NCI-H128 (cell line): Measurements from ENCODE around the gene MLANA.
"Not testable (repeated sequence)": the region's sequence is repeated elsewhere in the genome, so short reads cannot be mapped to it uniquely, and the experiment has no call there.

Experiments
- DNase-seq: peaks from one replicate; lab custom pipeline; 2025; ENCODE audit not compliant: unreplicated experiment; lab: John Stamatoyannopoulos, UW

MLANA gene

GRCh38 chr9:5869315-5870019 lies 21.2 kb upstream of the MLANA start:
- no peak for DNase-seq

- no peak for DNase-seq
Measured at GRCh38 chr9:5870020-5870339, 20.7 kb upstream of the MLANA start.

DNA sequence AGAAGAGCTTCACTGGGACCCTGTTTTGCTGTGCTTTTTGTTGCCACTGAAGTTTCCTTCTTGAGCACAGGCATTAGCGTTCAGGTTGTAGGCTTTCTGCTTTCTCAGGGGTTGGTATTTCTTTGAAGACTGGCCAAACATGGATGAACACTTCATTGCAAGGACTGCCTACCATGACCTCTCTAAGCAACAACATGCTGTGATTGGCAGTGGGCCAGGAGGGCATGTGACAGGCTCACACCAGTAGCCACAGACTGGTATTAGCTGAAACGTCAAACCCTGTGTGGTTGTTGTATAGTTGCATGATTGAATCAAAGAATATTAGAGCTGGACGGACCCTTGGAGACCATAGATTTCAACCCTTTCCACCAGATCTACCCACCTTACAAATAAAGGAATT lies 20.0 kb upstream of the MLANA start:
- DNase-seq, result no peak

GRCh38 chr9:5871785-5872184 lies 18.9 kb upstream of the MLANA start:
- no peak for DNase-seq

GRCh38 chr9:5872511-5872910 lies 18.2 kb upstream of the MLANA start:
- no peak for DNase-seq

DNA sequence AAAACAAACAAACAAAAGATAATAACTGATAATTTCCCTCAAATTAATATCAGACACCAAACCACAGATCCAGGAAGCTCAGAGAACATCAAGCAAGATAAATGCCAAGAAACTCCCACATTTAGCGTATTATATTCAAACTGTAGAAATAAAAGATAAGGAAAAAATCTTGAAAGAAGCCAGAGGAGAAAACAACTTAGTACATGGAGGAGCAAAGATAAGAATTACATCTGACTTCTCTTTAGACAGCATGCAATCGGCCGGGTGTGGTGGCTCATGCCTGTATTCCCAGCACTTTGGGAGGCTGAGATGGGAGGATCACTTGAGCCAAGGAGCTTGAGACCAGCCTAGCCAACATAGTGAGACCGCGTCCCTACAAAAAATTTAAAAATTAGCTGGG lies 17.2 kb upstream of the MLANA start:
- no peak for DNase-seq

DNA sequence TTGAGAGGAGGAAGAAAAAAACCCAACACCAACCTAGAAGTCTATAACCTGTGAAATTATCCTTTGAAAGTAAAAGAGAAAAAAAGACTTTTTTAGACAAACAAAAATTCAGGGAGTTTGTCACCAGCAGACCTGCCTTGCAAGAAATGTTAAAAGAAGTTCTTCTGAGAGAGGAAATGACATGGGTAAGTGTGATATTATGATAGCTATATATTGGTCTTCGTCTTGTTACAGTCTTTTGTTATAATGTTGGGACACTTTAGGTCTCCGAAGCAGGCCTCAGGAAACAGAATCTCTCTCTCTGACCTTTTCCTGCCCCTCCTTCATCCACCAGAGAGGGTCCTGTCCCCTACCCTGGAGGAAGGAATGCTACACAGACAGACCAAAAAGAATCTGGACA lies 16.6 kb upstream of the MLANA start:
- DNase-seq, result no peak

DNA sequence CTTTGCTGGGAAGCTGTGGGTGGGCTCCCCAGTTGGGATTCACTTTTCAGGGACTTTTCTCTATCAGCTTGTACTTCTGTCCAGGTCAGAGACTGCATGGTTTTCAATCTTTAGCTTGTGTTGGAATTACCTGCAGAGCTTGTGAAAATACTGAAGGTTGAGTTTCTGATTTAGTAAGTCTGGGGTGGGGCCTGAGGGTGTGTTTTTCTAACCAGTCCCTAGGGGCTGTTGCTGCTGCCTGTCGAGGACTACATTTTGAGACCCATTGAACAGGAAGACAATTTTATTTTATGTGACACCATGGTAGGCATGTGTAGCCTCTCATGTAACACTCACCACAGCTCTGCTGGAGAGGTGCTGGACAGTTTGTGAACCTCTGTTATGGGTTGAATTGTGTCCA lies 14.7 kb upstream of the MLANA start:
- DNase-seq, result no peak

- DNase-seq, result no peak
Measured at GRCh38 chr9:5876711-5877110, 14.0 kb upstream of the MLANA start.

DNA sequence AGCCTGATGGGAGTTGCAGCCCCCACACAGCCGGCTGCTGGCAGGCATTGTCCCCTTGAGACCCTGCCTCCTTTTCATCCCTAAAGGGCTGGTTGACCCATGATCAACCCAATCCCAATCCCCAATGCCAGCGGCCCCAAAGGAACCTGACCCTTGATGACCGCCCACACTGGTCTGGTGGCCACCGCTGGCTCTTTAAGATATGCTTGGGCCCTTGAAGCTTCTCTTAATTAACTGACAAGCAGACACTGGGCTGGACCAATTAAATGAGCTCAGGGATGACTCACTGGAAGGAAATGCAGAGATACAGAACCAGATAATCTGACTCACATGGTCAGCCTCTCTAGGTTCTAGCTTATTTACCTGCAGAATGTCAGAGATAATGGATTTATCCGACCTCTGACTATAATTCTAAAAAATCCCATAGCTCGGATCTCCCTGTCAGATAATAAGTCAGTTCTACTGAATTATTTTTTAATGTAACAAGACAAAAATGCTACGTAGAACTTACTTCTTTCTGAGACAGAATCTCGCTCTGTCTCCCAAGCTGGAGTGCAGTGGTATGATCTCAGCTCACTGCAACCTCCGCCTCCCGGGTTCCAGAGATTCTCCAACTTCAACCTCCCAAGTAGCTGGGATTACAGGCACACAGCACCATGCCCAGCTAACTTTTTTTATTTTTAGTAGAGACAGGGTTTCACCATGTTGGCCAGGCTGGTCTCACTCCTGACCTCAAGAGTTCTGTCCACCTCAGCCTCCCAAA lies 11.1 kb upstream of the MLANA start:
- no peak for DNase-seq

DNA sequence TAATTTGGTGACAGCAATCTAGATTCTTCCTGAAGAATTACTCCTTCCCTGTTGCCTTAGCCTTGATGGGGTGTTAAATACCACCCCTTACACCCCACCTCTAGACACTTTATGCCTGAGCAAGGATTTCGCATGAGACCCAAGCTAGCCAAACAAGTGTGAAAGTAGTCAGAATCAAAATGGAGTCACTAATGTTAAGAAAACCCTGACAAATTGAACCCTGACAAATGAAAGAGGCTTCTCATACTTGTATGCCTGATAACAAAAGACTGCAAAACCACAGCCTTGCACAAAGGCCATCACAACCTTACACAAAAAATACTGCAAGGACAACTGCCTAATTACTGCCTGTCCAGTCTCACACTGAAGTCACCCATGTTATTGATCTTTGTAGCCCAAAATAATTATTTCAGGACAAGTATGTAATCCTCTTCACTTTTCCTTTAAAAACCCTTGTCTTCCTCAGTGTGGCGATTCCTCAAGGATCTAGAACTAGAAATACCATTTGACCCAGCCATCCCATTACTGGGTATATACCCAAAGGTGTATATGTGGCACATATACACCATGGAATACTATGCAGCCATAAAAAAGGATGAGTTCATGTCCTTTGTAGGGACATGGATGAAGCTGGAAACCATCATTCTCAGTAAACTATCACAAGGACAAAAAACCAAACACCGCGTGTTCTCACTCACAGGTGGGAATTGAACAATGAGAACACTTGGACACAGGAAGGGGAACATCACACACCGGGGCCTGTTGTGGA lies 8.3 kb upstream of the MLANA start:
- not testable (repeated sequence) for DNase-seq

DNA sequence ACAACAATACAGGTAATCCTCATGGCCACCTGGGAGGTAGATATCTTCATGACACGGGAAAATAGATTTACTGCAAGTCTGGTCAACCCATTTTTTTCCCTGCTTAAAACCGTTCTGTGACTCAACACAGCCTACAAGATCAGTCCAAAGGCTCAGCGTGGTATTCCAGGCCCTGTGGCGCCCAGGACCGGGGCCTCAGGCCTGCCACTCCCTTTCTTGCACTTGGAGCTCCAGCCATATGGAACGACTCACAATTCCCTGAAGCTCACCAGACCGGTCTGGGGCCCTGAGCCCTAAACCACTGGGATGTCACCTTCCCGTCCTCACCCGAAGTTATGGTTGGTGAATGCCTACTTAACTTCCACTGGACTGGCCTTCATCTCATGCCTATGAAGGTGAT lies 6.5 kb upstream of the MLANA start:
- no peak for DNase-seq

DNA sequence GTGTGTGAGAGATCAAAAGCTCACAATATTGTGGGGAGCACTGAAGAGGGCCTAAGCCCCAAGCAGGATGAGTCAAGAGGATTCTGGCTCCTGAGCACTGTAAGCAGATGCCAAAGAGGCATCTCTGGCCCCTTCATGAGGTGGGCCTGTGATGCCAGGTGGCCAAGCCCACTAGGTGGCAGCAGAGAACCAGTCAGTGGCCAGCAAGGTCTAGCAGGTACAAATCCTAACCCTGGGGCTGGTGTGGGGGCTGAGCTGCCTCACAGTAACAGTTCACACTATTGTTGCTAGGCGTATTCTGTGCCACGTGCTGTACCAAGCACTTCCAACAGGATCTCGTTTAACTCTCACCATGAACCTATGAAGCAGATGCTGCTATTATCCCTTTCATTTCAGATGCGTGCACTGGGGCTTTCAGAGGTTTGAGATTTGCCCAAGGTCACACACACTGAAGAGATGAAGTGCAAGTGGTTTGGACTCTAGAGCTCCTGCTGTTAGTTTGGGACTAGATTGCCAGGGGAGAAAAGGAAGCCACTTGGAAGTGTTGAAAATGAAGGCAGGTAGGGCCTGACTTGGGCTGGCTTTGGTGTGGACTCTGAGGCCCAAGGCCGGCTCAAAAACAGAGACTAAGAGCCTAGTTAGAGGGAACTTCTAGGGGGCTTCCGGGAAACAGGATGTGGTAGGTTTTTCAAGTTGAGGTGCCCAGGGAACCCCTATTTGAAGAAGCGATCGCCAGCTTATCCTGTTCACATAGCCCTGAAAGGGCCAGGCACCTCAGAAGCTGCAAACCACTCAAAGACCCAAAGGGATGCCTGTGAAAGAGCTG lies 4.4 kb upstream of the MLANA start:
- DNase-seq, result peak; percentile 29

- DNase-seq, result no peak
Measured at GRCh38 chr9:5892456-5893133, 1.9 kb downstream of the MLANA start.

GRCh38 chr9:5893134-5893505 lies 2.4 kb downstream of the MLANA start:
- no peak for DNase-seq

DNA sequence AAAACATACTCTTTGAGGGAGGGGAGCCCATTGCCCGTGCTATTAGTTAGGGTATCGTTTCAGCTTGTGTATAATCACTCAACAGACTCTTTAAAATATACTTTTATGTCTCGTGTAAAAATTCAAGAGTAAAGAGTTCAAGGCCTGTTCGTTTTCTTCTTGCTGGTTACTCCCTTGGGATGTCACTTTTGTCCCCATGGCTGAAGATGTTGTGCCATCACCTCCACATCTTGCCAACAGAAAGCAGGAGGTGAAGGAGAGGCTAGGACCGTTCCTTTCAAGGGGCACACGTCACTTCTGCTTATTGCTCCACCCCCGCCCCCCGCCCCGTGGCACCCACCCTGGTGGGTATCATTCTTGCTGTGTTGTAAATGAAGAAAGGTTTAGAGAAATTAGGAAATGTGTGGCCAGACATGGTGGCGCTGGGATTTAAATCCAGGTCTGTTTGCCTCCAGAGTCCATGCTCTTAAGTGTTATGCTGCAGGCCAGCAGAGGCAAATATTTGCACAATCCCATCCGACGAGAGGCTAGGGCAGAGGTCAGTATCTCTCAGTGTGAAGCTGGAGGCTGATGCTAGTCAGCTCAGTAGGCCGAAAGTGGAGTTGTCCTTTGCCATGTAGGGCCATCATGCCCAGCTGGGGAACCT lies 3.0 kb downstream of the MLANA start:
- DNase-seq, result no peak

DNA sequence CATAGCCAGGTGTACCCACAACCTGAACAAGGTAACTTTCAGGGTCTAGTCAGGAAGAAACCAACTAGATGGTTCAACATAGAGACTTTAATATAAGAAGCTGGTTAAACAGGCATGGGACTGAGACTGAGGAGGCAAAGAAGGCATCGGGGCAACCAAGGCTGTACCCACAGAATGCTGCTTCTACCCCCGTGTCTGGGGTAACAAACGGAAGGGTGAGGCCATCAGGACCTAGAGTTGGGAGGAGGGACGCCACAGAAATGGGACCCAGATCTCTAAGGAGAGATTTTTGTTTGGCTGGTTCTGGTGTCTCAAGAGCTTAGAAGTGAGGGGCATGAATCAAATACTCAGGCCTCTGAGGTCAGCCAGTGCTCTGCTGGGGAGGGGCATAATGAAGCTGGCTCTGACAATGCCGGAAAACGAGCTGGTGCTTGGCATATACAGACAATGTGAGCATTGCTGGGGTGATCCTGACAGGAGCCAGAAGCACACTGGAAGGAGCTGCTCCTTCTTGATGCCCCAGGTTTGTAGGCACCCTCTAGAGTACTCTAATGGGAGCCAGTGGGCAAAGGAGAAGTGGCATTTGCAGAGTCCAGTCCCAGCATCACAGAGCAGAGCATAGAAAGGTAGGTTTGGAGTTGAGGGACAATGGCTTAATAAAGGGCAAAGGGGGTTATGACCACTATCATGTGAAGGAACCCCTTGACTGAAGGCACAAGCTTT lies 3.7 kb downstream of the MLANA start:
- DNase-seq, result no peak

DNA sequence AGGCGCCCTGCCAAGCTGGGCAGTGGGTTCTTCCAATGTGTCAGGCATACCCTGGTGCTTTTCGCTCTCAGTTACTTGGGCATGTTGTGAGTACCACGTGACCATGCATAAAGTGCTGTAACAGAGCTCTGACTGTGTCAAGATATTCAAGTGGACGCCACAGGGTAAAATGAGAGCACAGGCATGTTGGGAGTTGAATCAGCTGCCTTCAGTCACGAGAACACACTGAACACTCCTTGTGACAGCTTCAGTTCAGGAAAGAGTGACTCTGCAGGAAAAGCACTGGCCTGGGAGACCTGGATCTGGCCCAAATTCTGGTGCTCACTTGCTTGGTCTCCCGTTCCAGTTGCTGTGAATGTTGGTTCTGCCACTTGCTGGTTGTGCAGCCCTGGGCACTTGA lies 5.1 kb downstream of the MLANA start:
- no peak for DNase-seq

GRCh38 chr9:5896863-5897262 lies 6.2 kb downstream of the MLANA start:
- DNase-seq, result no peak

DNA sequence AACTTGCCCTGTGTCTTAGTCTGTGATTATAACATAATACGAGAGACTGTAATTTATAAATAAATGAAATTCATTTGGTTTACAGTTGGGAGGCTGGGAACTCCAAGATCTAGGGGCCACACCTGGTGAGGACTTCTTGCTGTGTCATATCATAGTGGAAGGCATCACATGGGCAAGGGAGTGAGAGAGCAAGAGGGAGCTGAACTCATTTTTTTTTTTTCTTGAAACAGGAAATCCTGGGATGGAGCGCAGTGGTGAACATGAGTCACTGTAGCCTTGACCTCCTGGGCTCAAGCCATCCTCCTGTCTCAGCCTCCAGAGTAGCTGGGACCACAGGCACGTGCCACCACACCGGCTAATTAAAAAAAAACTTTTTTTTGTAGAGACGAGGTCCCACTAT lies 7.2 kb downstream of the MLANA start:
- DNase-seq, result no peak
